ES-I3 (cell line): ENCODE results near the gene CYYR1.

Experiments
- H3K36me3 ChIP-seq: 2 replicates; pipeline ENCODE4 v1.6.1; 2013; ENCODE audit warnings: mild to moderate bottlenecking, low read length, control low read depth, moderate library complexity; ENCODE audit not compliant: insufficient read depth
- H3K4me1 ChIP-seq: 2 replicates; pipeline ENCODE4 v1.6.1; 2013; ENCODE audit warnings: mild to moderate bottlenecking, control low read depth, low read length; ENCODE audit not compliant: insufficient read depth
- H3K9ac ChIP-seq: 2 replicates; pipeline ENCODE4 v1.6.1; 2013; ENCODE audit warnings: low read depth, mild to moderate bottlenecking, low read length, moderate library complexity
- H3K9me3 ChIP-seq: 2 replicates; pipeline ENCODE4 v1.6.1; 2013; ENCODE audit warnings: mild to moderate bottlenecking, low read length, moderate library complexity; ENCODE audit not compliant: control insufficient read depth, insufficient read depth

Gene CYYR1

GRCh38 chr21:26572702-26573381 lies at the start of gene CYYR1:
Gene CYYR1, minus strand, starts transcription at chr21:26573286. Its CDS starts 346 bp downstream, at chr21:26572940.
- Histone ChIP-seq H3K9me3 (no peaks in the 10 kb centered on the region), H3K9ac (peak within 1 kb of the TSS; percentile 85), H3K36me3 (no peaks in the 10 kb centered on the region), H3K4me1 (peaks cover 13% of the 10 kb centered on the region; the same call in 1 of the 2 replicates)

DNA sequence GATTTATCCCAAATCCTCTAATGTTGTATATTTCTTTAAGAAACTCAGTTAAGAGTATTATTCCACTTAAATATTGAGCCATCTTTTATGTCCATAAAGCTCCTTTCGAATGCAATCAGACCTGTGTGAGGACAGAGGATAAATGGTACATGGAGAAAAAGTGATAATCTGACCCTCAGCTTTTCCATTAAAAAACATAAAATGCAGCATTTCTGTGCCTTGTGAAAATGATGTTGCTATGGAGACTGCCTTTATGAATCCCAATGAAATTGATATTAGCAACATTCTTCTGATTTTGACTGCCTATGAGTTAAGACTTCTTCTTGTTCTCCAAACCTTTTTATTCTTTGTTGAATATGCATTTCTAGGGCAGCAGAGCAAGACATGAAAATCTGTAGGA lies 44.1 kb upstream of the CYYR1 start:
- Histone ChIP-seq H3K9me3 (no peaks in the 10 kb centered on the region), H3K4me1 (no peaks in the 10 kb centered on the region), H3K9ac (no peak overlapping the region), H3K36me3 (no peaks in the 10 kb centered on the region)

DNA sequence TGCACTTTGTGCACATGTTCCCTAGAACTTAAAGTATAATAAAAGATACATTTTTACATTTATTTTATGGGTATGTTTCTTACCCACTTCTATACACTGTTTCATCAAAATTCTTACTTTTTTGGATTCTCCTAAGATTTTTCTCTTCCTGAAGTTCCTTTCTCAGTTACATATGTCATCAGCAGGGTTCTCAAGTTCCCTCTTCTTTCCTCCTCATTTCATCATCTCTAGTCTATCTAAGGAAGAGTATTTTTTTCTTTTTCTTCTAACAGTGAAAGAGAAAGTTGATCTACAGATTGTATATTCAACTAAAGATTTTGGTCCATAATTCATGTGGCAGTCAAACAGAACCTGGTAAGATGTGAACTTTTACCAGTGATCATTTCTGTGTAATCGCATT lies 41.2 kb upstream of the CYYR1 start:
- Histone ChIP-seq H3K36me3 (no peaks in the 10 kb centered on the region), H3K9ac (no peak overlapping the region), H3K4me1 (no peaks in the 10 kb centered on the region), H3K9me3 (no peaks in the 10 kb centered on the region)

GRCh38 chr21:26599261-26599660 lies 26.2 kb upstream of the CYYR1 start:
- Histone ChIP-seq H3K36me3 (no peaks in the 10 kb centered on the region), H3K9ac (no peak overlapping the region), H3K4me1 (no peaks in the 10 kb centered on the region), H3K9me3 (no peaks in the 10 kb centered on the region; the same call in 1 of the 2 replicates)

GRCh38 chr21:26597981-26598380 lies 24.9 kb upstream of the CYYR1 start:
- Histone ChIP-seq H3K36me3 (no peaks in the 10 kb centered on the region), H3K9ac (no peak overlapping the region), H3K9me3 (no peaks in the 10 kb centered on the region; the same call in 1 of the 2 replicates), H3K4me1 (no peaks in the 10 kb centered on the region)

DNA sequence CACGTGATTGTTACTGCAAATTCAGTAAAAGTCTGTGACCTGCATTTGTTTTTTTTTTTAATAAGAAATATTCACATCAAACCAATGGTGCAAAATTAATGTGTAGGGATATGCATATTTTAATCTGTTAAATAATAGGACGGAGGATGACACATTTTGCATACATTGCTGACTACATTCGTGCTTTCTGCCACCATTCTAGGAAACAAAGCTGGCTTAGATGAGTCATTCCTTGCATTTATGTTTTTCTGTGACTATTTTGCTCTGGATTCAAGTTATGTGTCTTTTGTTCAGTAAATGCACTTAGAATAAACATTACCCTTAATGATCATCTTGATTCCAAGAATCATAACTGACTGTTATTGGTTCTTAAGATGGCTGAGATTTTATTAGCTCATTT lies 23.9 kb upstream of the CYYR1 start:
- Histone ChIP-seq H3K4me1 (no peaks in the 10 kb centered on the region), H3K9me3 (no peaks in the 10 kb centered on the region; the same call in 1 of the 2 replicates), H3K36me3 (no peaks in the 10 kb centered on the region)

DNA sequence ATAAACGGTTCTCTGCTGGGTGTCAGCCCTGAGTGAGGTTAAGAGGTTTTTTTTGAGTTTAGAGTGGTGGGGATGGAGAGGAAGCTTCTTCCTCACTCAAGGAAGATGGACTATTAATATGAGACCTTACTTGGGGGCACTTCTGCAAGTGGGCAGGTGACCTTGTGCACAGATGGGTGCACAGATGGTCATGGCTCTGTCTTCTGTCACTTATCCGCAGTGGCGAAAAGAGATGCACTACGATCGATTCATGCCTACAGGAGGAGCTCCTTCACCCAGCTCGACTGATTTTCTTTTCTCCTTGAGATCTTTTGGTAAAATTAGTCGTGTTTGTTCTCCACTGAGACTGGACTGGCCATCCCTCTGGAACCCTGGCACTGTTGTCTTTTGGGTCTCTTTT lies 22.9 kb upstream of the CYYR1 start:
- no peaks in the 10 kb centered on the region; the same call in 1 of the 2 replicates for H3K9me3 ChIP-seq
- no peaks in the 10 kb centered on the region for H3K4me1 ChIP-seq
- H3K9ac ChIP-seq: no peak overlapping the region
- no peaks in the 10 kb centered on the region for H3K36me3 ChIP-seq

More for the DNA sequence above, 23.9 kb upstream of the CYYR1 start:
- no peak overlapping the region for H3K9ac ChIP-seq

DNA sequence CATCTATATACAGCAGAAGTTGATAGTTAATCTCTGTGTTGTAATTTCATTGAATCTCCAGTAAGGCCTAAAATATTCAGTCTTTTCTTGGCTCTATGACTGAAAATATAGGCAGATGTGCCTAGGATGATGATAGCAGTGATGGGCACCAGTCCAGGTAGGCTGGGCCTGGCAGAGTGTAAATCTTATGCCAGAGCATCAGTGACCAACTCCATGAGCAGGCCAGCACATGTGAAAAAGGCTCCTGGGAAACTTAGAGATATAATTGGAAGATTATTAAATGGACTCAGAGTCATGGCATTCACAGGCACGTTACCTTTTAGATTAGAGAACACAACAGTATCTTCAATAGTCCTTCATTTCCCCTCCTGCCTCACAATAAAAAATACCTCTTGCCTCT lies 20.7 kb upstream of the CYYR1 start:
- no peaks in the 10 kb centered on the region for H3K4me1 ChIP-seq
- H3K9me3 ChIP-seq: no peaks in the 10 kb centered on the region; the same call in 1 of the 2 replicates
- no peak overlapping the region for H3K9ac ChIP-seq
- no peaks in the 10 kb centered on the region for H3K36me3 ChIP-seq

- H3K9me3 ChIP-seq: no peaks in the 10 kb centered on the region; the same call in 1 of the 2 replicates
- no peaks in the 10 kb centered on the region for H3K36me3 ChIP-seq
- no peaks in the 10 kb centered on the region for H3K4me1 ChIP-seq
- no peak overlapping the region for H3K9ac ChIP-seq
These were observed 18.5 kb upstream of the CYYR1 start for GRCh38 chr21:26591543-26591942.

GRCh38 chr21:26588446-26588845 lies 15.4 kb upstream of the CYYR1 start:
- no peaks in the 10 kb centered on the region for H3K9me3 ChIP-seq
- H3K9ac ChIP-seq: no peak overlapping the region
- H3K36me3 ChIP-seq: no peaks in the 10 kb centered on the region
- no peaks in the 10 kb centered on the region for H3K4me1 ChIP-seq

DNA sequence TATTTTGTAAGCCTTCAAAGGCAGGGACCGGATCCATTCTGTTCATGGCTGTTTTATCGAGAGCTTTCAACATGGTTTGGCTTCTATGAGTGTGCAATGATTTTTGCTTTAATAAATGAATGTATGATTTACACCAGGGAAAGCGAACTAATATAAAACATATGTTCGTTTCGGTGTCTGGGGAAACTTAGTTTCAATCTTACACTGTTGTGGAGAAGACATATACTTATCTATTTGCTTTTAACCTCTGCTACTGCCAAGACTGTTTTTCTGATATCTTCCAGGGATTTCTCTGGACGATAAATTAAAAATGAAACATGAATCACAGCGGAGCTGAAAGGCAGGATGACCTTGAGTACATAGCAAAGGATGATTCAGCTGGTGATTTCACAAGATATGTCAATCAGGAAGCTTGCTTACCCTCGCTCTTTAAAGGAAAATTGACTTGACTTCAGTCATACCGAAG lies 14.7 kb upstream of the CYYR1 start:
- no peak overlapping the region for H3K9ac ChIP-seq
- no peaks in the 10 kb centered on the region for H3K36me3 ChIP-seq
- H3K9me3 ChIP-seq: no peaks in the 10 kb centered on the region
- no peaks in the 10 kb centered on the region for H3K4me1 ChIP-seq

- no peaks in the 10 kb centered on the region for H3K4me1 ChIP-seq
- H3K36me3 ChIP-seq: no peaks in the 10 kb centered on the region
- H3K9ac ChIP-seq: no peak overlapping the region
- H3K9me3 ChIP-seq: peaks cover 4% of the 10 kb centered on the region
These were observed 10.7 kb upstream of the CYYR1 start for GRCh38 chr21:26583769-26584168.

DNA sequence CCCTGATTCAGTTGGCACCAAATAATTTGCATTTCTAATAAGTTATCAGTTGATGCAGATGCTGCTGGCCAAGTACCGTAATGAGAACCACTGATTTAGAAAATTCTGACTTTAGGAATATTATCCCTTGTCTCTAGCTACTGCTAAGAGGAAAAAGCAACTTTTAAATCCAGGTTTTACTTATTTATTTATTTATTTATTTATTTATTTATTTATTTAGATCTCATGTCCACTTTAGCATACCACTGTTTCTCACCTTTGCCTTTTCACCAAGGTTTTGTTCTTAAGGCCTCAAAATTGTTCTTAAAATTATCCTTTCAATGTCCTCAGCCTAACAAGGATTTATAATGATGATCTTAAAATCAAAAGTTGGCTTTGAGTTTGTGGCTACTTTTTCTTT lies 8.7 kb upstream of the CYYR1 start:
- Histone ChIP-seq H3K9ac (no peak overlapping the region), H3K4me1 (no peaks in the 10 kb centered on the region), H3K9me3 (peaks cover 4% of the 10 kb centered on the region), H3K36me3 (no peaks in the 10 kb centered on the region)

DNA sequence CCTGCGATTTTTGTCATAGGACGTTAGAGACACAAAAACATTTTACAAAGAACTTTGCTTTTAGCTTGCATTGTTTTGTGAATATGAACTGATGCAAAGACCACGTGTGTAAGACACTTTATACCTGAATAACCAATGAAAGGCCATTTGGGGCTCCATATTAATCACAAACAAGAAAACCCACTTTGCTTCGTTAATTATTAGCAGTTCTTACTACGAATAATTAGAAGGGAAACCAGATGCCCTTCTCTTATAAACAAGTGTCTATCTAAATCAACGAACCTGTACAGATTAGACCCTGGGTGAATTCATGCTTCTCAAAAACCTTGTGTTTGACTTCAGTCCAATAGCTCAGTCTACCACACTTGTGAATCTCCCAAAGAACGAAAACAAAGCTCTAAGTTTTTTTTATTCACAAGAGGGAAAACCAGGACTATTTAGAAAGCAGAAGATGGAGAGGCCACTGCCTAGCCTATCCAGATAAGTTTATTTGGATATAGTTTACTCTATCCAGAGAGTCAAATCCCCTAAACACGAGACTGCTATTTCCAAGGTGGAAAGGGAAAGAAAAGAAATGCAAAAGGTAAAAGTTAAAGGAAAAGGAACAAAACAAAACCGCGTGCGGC lies 897 bp downstream of the CYYR1 start:
- Histone ChIP-seq H3K4me1 (peaks cover 13% of the 10 kb centered on the region; the same call in 1 of the 2 replicates), H3K9ac (peak overlapping the region; percentile 85), H3K9me3 (no peaks in the 10 kb centered on the region), H3K36me3 (no peaks in the 10 kb centered on the region)

DNA sequence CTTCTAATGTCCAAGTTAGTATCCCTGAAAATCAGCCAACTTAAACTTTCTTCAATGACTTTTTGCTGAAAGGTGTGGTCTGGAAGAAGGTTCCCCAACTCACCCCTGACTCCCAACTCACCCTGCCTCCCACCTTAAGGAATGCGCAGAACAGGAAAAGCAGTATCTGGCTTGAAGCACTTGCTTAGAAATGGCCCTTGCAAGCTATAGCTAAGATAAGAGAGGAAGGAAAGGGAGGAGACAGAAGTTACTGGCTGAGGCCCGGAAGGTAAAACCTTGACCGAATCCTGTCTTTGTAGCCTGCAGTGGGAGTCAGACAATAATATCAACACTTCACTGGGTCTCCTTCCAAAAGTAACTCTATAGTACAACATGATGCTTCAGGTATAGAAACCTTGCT lies 2.9 kb downstream of the CYYR1 start:
- no peaks in the 10 kb centered on the region for H3K9me3 ChIP-seq
- no peaks in the 10 kb centered on the region for H3K36me3 ChIP-seq
- H3K9ac ChIP-seq: no peak overlapping the region
- peaks cover 13% of the 10 kb centered on the region; the same call in 1 of the 2 replicates for H3K4me1 ChIP-seq
